Measurements from ENCODE around the gene EMSY.
"Not testable (repeated sequence)": the region's sequence is repeated elsewhere in the genome, so short reads cannot be mapped to it uniquely, and the experiment has no call there.

EMSY gene

DNA sequence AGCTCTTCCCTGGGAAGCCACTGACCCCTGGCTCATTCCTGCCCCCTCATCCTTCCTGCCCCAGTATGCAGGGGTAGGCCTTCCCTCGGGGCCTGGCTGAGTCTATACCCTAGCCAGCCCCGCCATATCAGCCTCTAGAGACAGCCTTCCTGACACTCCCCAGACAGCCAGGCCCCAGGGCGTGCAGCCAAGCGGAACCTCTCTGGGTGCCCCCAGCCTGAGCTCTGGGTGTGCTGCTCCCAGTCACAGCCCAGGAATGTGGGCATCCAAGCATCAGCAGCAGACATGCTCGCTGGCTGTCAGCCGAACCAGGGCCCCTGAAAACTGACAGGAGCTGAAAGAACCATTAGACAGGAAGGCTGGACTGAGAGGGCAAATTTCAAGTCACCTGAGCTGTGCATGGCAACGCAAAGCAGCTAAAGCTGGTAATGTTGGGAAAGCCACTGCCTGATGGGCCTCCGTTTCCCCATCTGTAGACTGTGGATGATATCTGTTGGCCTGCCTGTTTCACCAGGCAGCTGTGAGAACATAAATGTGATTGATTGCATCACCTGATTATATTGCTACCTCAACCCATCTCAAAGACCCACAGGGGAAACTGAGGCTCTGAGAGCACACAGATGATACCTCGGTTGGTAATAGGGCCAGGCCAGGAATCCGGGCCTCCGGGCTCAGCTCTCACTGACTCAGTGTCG is 132.6 kb downstream of the EMSY start:
- DNase-seq, result no peak

GRCh38 chr11:76577921-76578653 is 133.3 kb downstream of the EMSY start:
- no peak for DNase-seq

GRCh38 chr11:76578654-76579055 is 133.8 kb downstream of the EMSY start:
- no peak for DNase-seq

DNA sequence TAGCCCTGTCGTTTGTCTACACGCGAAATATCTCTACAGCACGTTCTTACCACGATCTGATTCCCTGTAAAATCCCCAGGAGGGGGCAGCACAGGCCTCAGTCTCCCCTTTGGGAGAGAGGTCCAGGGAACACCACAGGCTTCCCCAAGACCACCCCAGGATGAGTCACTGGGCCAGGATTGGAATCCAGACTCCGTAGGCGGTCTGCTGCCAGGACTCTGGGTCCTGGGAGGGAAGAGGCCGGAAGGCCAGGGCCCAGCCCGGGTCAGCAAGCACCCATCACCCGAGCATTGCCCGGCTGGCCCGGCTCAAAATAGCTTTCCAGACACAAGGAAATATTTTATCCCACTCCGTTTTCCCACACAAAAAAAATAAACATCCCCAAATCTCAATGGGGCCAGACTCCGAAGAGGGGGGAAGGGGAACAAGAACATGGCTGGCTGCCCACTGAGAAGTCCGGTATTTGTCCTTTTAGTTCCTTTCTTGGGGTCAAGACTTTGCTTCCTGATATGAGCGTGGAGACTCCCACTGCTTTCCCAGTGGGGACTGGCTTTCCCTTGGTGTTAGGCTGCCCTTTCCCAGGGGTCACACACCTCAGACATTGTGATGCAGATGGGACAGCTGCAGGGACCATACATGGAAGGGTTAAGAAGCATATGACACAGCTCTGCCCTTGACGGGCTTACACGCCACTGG is 134.4 kb downstream of the EMSY start:
- DNase-seq, result no peak

DNA sequence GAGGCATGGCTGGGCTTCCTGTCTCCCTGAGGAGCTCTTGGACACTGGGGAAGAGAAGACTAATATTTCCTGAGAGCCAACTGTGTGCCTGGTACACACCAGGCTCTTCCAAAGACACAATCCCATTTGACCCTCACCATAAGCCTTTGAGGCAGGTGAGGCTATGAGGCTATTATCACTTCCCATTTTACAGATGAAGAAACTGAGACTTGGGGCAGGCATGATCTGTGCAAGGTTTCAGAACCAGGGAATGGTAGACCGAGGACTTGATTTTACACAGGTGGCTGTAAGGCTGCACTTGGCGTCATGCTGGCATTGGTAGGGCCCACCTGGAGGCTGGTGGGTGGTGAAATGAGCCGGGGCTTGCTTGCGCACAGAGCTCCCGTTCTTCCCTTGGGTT is 134.9 kb downstream of the EMSY start:
- no peak for DNase-seq

DNA sequence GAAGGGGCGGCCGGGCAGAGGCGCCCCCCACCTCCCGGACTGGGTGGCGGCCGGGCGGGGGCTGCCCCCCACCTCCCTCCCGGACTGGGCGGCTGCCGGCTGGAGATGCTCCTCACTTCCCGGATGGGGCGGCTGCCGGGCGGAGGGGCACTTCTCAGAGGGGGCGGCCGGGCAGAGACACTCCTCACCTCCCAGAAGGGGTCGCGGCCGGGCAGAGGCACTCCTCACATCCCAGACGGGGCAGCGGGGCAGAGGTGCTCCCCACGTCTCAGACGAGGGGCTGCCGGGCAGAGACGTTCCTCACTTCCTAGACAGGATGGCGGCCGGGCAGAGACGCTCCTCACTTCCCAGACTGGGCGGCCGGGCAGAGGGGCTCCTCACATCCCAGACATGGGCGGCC is 137.7 kb downstream of the EMSY start:
- DNase-seq, result not testable (repeated sequence)

- no peak for DNase-seq
Measured at GRCh38 chr11:76587820-76588454, 143.1 kb downstream of the EMSY start.

DNA sequence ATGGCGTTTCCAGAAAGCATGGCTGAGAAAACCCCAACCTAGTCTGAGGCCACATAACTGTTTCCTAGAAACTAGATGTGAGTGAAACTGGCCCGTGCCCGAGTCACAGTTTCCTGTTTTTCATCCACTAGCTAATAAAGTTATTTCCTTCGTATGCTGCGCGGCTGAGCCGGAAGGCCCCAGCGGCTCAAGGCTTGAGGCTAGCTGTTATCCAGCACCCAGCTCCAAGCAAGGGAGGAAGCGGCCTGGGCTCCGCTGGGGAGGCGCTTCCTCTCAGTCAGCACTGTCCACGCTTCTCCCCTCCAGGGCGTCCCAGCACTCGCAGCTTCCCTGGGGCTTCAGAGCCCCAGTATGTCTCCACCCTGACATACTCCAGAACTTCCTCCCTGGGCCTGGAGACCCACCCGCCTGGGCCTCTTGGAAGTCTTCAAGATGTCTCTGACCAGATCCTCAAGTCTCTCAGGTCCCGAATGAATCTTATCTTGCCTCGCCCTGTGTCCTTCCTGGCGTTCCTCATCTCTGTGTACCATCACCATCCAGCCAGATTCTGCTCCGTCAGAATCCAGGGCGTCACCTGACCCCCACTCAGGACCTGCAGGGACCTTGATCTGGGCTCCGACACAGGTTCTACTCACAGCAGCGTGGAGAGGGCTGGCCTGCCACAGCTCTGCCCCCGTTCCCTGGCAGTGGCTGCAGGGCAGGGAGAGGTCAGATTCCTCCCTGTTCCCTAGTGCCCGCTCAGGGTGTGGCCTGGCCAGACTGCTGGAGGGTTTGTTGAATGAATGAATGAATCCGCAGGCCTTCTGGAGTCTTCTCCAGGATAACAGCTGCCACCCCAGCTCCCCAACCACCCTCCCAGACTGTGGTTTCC is 143.9 kb downstream of the EMSY start:
- no peak for DNase-seq

- no peak for DNase-seq
Measured at GRCh38 chr11:76589477-76589876, 144.7 kb downstream of the EMSY start.

DNA sequence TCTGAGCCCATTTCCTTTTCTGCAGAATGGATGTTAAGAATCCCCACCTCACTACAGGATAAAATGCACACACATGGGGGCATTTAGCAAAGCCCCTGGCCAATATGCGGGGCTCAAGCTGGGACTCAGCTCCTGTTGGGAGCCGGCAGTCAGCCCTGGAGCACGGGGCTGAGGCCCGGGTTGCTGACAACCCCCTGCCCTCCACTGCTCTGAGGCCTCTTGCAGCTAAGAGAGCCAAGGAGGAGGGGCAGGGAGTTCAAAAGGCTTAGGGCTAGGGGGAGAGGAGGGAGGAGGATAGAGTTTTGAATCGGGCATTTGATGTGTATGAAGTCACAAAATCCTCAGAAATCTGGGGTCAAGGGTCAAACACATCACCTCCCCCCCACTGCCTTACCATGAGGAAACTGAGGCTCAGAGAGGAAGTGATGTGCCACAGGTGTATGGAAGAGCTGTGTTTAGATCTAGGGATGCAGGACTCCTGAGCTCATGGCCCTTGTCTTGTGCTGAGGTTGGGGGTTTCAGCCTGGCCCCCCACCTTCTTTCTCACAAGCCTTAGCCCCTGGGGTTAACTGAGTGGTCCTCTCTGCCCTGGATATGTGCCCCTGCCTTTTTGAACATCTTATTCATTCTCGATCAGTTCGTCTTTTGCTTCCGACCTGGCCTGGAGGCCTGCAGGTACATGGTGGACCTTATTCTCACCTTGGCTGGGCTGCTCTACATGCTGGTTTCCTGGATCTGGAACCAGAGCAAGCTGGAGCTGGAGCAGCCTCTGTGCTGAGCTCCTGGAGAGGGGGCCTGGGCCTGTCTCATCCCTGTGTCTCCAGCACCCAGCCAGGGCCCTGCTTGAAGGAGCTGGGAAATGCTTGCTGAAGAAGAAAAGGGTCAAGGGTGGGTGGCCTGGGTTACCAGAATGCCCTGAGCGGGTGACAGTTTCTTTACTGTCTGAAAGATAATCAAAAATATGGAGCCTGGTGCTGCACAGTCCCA is 145.4 kb downstream of the EMSY start:
- no peak for DNase-seq

- DNase-seq, result no peak
Measured at GRCh38 chr11:76591416-76591815, 146.6 kb downstream of the EMSY start.

- no peak for DNase-seq
Measured at GRCh38 chr11:76592025-76592914, 147.5 kb downstream of the EMSY start.

DNA sequence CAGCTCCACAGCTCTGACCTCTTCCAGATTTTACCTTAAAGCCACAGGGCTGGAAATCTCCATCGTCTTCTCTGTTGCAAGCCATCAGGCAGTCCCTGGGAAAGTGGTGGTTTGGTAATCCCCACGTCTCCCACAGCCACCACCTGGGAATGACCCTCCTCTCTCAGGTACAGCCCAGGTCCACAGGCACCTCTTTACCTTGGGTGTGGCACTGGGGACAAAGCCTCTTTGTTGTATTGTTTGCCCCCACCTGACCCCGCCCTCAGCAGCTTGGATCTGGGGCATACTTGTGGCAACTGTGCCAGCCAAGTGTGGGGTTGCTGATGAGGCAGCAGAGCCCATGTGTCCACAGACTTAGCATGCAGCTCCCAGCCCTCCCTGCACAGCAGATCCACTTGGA is 148.1 kb downstream of the EMSY start:
- DNase-seq, result no peak

- DNase-seq, result not testable (repeated sequence)
Measured at GRCh38 chr11:76595091-76595490, 150.3 kb downstream of the EMSY start.

- DNase-seq, result no peak
Measured at GRCh38 chr11:76596652-76597051, 151.8 kb downstream of the EMSY start.

DNA sequence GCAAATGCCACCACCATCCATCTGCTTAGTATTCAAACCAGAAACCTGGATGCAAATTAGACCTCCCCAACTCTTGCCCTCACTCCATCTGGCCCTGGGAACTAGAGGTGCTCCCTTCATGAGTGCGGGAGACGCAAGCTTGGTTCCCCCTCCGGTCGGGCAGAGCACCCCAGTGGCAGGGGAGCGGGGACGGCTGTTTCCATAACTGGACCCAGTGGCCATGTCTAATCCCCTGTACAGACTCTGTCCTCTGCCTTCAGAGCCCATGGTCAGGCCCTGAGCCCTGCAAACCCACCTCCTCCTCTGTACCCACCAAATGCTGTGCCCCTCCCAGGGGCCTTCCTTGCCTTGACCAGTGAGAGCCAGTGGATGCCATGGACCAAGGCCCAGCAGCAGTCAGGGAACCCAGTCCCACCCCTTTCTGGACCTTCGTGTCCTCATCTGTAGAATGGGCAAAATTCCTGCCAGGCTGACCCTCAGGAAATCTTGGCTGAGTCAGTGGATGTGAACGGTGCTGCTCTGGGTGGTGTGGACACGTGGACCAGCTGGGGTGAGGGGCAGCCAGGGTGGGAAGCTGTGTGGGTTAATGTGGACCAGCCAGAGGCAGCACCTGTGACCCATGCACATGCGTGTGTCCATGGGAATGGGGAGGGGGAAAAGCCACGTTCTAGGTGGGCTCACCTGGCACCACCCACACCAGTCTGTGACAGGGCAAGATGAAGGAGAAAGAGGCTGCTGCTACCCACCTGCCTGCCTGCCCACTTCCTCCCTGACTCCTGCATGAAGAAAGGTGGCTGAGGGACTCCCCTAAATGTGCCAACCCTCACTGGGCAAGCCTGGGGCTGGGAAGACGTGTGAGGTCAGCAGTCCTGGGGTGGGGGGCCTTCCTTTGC is 153.0 kb downstream of the EMSY start:
- no peak for DNase-seq

DNA sequence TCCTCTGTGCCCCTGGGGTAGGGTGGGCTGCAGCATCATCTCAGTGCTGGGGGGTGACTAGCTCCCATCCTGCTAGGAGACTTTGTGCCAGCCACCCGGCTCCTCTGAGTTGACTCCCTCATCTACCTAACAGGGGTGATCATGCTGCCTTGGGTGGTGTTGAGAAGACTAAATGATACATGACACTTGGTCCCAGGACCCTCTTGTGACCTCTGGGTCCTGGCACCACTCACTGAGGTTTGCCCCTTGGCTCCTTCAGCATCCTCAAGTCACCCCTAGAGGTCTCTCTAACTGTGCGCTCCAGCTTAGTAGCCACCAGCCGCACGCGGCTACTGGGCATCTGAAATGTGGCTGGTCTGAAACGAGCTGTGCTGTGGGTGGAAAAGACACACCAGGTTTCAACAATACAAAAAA is 153.6 kb downstream of the EMSY start:
- peak in 1 of 2 experiments; percentile 17 for DNase-seq

DNA sequence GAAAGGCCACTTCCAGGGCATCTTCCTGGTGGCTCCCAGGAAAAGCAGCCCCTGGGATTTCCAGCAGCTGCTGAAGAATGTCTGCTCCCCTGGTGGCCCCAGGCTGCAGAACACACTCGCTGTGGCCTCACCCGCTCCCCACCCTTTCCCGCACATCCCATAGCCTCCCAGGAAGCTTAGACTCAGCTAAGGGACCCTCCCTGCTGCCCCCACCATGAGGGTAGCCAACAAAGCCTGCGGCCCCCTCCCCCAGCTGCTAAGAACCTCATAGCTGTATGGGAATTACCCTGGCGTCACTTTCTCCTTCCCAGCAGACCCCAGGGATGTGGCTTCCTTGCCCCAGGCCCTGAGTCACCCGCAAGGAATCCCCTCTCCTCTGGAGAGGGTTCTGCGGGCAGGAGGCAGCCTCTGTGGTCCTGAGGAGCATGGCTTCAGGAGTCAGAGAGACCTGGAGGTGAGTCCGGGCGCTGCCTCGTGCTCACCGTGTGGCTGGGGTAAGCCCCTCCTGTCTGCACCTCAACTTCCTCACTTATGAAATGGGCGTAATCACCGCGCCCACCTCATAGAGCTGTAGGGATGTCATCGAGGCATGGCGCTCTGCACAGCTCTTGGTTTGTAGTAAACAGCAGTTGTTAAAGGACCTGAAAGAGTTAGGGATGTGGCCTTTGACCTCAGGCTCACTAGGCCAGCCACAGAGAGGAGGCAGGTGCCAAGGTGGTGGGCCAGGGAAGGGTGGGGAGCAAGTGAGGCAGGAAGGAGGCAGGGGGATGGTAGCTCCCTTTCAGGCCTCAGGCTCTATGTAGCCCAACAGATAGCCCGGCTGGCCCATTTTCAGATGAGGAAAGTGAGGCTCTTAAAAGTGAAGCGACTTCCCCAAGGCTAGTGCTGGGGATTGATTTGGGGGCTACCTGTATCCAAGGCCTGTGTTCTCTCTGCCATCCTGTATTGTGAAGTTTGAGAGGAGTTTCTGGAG is 154.5 kb downstream of the EMSY start:
- DNase-seq, result no peak
